ENCODE data around the gene KCNH5. TPM values are rescaled to one million over a fixed set of nuclear protein-coding genes. Genes with fewer than 3 reads are reported as not detected.

The KCNH5 gene
- total RNA-seq, 1 experiment from 2014 or later: not detected

DNA sequence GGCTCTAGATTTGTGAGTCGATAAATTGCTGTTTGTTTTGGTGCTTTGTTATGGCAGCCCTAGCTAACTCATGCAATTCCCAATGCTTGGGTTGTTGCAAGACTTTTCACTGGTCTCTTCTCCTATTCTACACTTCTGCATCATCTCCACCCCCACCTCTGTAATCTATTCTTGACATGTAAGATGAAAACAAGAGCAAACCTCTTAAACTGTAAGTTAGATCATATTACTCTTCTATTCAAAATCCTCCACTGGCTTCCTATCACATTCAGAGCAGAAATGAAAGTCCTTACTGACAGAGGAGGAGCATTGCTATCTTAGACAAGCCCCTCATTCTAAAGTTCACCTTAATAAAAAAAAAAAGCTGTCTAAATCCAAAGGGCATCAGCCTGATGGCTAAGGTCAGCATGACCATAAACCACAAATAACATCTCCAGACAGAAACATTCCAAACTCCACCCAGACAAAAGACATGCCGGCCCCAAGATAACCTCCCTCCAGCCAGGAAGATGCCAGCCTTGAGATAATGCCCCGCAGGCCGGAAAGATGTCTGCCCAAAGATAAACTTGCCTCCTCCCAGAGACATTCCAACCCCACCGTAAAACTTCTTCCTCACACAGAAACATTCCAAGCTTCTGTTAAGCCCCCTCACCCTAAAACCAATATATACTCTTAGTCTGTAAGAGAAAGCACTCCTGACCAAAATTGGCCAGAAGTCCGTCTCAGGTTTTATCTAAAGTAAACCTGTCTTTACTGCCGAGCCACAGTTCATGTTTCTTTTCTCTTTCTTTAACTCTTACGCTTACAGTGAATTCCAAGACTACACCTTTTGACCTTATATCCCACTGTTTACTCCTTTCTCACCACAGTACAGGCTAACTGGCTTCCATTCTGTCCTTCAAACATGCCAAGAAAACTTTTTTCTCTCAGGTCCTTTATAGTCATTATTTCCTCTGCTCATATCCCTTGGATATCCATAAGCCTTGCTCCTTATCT lies 308.9 kb downstream of the KCNH5 start:
- Histone ChIP-seq H3K4me1 (replicated peaks) (peaks cover 13% of the 10 kb centered on the region), H3K36me3 (no peaks in the 10 kb centered on the region), H3K27me3 (replicated peaks) (no peaks in the 10 kb centered on the region), H3K4me3 (no peak overlapping the region), H3K9me3 (replicated peaks) (no peaks in the 10 kb centered on the region), H3K27ac (peak overlapping the region; percentile 49; the same call in 1 of the 2 replicates)
- peak; percentile 26 to 39 for DNase-seq (ENCODE audit: low read depth in 1 of 2, low spot score in 2 of 2)

DNA sequence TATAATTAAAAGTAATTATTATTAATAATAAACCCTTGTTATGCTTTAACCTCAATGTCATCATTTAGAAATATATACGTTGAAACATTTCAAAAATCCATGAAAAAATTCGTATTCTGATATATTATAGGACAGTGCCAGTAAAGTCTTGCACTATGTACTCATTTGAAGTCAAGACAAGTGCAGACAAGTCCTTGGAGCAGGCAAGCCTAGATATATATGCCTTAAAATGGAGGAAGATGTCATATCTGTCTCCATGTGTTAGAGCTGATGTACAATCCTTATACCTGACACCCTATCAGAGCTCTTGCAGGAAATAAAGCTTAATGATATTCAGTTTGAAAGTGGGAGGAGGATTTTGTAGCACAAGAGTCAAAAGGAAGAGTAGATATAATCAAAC lies 310.4 kb downstream of the KCNH5 start:
- Histone ChIP-seq H3K27me3 (replicated peaks) (no peaks in the 10 kb centered on the region), H3K4me1 (replicated peaks) (peaks cover 13% of the 10 kb centered on the region), H3K27ac (no peak overlapping the region), H3K4me3 (no peak overlapping the region), H3K9me3 (replicated peaks) (no peaks in the 10 kb centered on the region), H3K36me3 (no peaks in the 10 kb centered on the region)
- DNase-seq (ENCODE audit: low read depth in 1 of 2, low spot score in 2 of 2): no peak

DNA sequence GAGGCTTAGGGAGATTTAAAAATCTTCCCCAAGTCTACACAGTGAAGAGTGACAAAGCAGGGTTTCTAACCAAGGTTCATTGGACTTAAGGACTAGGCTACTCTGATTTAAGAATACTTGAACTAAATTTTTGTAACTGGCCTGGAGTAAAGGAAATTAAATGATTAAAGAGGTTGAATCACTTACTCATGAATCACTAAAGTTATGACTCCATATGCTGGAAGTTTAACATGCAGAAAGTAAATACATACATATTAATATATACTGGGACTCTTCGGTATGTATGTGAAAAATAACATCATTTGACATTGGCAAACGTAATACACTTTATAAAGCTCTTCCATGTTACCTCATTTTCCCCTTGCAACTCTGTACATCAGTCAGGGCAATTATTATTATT lies 322.9 kb downstream of the KCNH5 start:
- Histone ChIP-seq H3K9me3 (replicated peaks) (no peaks in the 10 kb centered on the region), H3K27me3 (replicated peaks) (no peaks in the 10 kb centered on the region), H3K4me1 (replicated peaks) (no peaks in the 10 kb centered on the region), H3K4me3 (no peak overlapping the region), H3K27ac (no peak overlapping the region), H3K36me3 (no peaks in the 10 kb centered on the region)
- DNase-seq (ENCODE audit: low read depth in 1 of 2, low spot score in 2 of 2): no peak

DNA sequence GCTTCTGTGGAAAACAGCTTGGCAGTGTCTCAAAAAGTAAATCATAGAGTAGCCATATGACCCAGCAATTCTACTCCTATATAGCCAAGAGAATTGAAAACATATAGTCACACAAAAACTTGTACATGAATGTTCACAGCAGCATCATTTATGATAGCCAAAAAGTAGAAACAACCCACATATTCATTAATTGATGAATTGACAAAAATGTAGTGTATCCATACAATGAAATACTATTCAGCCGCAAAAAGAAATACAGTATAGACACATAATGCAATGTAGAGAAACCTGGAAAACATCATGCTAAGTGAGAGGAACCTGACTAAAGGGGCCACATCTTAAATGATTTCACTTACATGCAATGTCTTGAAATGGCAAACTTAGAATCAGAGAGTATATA lies 326.6 kb downstream of the KCNH5 start:
- H3K27ac ChIP-seq: no peak overlapping the region
- no peak overlapping the region for H3K4me3 ChIP-seq
- no peak for DNase-seq (ENCODE audit: low read depth in 1 of 2, low spot score in 2 of 2)
- no peaks in the 10 kb centered on the region for H3K36me3 ChIP-seq
- no peaks in the 10 kb centered on the region for H3K4me1 ChIP-seq (replicated peaks)
- no peaks in the 10 kb centered on the region for H3K27me3 ChIP-seq (replicated peaks)
- H3K9me3 ChIP-seq (replicated peaks): no peaks in the 10 kb centered on the region

DNA sequence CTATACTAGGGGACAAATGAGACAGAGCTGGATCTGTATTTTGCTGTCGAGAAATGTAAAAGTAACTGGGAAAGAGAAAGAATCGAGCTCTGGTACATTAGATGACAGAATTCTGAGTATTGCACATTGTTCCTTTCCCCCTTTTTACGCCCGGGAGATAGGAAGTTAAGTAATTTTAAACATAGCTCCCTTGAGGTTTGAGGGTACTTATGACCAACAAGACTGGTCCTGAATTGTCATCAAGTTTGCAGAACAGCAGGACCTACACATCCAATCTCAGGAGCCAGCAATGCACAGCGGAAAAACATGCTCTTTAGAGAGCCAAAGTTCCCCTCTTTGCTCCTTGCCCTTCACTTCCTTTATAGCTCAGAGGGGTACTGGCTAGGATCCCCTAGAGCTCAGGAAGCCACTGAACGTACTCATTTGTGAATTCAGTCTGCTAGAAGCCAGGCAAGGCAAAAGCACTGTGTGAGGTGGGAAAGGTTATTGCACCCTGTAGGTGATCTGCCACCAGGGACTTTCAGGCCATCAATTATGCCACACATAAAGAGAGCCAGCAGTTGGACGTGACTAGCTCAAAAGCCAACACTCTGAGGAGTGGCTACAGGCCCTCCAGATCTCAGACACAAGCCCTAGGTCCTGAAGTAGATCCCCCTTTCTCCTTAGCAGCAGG lies 333.8 kb downstream of the KCNH5 start:
- H3K4me1 ChIP-seq (replicated peaks): no peaks in the 10 kb centered on the region
- no peak overlapping the region for H3K4me3 ChIP-seq
- H3K27ac ChIP-seq: no peak overlapping the region
- no peak for DNase-seq (ENCODE audit: low read depth in 1 of 2, low spot score in 2 of 2)
- H3K27me3 ChIP-seq (replicated peaks): no peaks in the 10 kb centered on the region
- no peaks in the 10 kb centered on the region for H3K9me3 ChIP-seq (replicated peaks)
- H3K36me3 ChIP-seq: no peaks in the 10 kb centered on the region

DNA sequence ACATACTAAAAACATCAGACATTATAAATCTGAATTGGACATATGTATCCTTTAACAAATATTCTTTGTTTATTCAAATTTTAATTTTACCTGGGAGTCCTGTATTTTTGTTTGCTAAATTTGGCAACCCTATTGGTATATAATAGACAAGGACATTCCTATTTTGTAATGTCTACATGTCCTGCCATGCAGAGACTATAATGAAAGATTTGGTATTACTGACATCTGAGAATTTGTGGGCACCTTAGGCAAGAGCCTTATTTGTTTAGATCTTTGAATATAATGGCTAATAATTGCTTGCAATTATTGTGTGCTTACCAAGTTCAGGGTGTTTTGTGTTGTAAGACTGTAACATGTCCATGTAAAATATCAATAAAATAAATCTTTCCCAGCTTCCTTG lies 334.4 kb downstream of the KCNH5 start:
- Histone ChIP-seq H3K9me3 (replicated peaks) (no peaks in the 10 kb centered on the region), H3K4me3 (no peak overlapping the region), H3K36me3 (no peaks in the 10 kb centered on the region), H3K27ac (no peak overlapping the region), H3K27me3 (replicated peaks) (no peaks in the 10 kb centered on the region), H3K4me1 (replicated peaks) (no peaks in the 10 kb centered on the region)
- no peak for DNase-seq (ENCODE audit: low read depth in 1 of 2, low spot score in 2 of 2)

DNA sequence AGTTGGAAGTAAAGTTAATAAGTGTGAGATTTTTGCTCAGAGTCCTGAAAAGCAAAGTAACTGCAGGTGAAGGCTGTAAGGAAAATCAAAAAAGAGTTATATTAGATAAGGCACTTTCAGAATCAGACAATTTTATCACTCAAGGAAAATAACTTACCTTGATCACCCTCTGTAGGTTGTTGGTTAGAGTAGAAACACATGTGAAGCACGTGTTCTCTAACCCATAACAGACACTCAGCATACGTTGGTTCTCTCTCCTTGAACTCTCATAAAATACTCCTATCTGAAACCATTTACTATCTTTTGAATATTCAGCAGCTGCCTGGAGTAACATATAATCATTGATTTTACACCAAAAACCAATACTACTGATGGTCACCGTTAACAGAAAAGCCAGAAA lies 335.5 kb downstream of the KCNH5 start:
- no peak overlapping the region for H3K4me3 ChIP-seq

DNA sequence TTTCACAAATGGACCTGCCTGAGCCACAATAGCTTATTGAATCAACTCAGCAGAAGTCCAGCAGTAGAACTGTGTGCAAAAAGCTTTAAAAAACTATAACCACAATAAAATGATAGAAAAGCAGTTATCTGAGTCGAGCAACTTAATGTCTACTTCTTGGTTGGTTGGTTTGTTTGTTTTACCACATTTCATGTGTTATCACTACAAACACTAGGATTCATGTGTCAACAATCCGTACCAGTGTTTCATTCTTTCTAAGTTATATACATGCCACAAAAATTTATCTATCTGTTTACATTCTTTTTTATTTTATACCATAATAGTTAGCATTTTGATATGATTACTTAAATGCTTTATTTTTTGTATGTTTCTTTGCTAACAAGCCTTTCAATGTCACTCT lies 339.0 kb downstream of the KCNH5 start:
- H3K27me3 ChIP-seq (replicated peaks): no peaks in the 10 kb centered on the region
- H3K27ac ChIP-seq: no peak overlapping the region
- H3K9me3 ChIP-seq (replicated peaks): no peaks in the 10 kb centered on the region
- peak in 1 of 2 experiments; percentile 4 for DNase-seq (ENCODE audit: low read depth in 1 of 2, low spot score in 2 of 2)
- no peaks in the 10 kb centered on the region for H3K36me3 ChIP-seq
- no peak overlapping the region for H3K4me3 ChIP-seq
- 0 out of 2 replicates have a peak, but pooled peaks cover 2% of the 10 kb centered on the region for H3K4me1 ChIP-seq (replicated peaks)

More for the DNA sequence above, 335.5 kb downstream of the KCNH5 start:
- Histone ChIP-seq H3K36me3 (no peaks in the 10 kb centered on the region), H3K9me3 (replicated peaks) (no peaks in the 10 kb centered on the region), H3K4me1 (replicated peaks) (no peaks in the 10 kb centered on the region), H3K27ac (no peak overlapping the region), H3K27me3 (replicated peaks) (no peaks in the 10 kb centered on the region)
- no peak for DNase-seq (ENCODE audit: low read depth in 1 of 2, low spot score in 2 of 2)

DNA sequence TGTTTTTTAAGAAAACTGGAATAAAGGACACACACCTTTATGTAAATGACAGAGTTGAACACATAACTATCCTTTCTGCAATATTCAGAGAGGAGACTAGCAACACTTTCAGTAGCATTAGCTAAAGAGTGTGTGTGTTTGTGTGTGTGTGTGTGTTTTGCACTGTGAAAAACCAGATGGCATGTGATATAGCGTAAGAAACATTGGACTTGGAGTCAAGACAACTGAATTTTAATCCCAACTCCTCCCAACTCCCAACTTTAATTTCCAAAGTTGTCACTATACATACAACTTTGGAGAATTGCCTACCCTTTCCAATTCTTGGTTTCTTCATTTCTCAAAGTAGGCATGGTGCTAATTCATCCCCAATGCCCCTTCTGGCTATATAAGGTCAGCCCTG lies 347.8 kb downstream of the KCNH5 start:
- H3K27ac ChIP-seq: no peak overlapping the region
- H3K36me3 ChIP-seq: no peaks in the 10 kb centered on the region
- H3K4me1 ChIP-seq (replicated peaks): peaks cover 18% of the 10 kb centered on the region
- no peak overlapping the region for H3K4me3 ChIP-seq
- no peaks in the 10 kb centered on the region for H3K27me3 ChIP-seq (replicated peaks)
- H3K9me3 ChIP-seq (replicated peaks): no peaks in the 10 kb centered on the region
- no peak for DNase-seq (ENCODE audit: low read depth in 1 of 2, low spot score in 2 of 2)

DNA sequence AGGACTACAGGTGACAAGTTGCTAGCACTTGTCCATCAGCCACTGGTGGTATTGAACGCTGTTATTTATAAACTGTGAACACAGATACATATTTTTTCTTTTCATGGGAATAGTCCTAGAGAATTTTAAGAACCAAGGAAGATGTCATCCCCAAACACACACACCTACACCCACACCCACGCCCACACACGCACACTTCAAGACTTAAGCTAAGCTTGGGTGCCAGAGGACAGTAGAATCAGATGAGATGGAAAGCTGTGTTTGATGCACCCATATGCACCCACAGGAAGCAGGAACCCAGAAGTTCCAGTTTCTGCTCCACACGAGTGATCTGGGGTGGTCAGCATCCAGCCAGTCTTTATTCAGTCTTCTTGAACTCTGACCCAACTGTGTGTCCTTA lies 348.3 kb downstream of the KCNH5 start:
- H3K36me3 ChIP-seq: no peaks in the 10 kb centered on the region
- no peak for DNase-seq (ENCODE audit: low read depth in 1 of 2, low spot score in 2 of 2)
- no peak overlapping the region for H3K27ac ChIP-seq
- peaks cover 23% of the 10 kb centered on the region for H3K4me1 ChIP-seq (replicated peaks)
- H3K9me3 ChIP-seq (replicated peaks): no peaks in the 10 kb centered on the region
- no peaks in the 10 kb centered on the region for H3K27me3 ChIP-seq (replicated peaks)
- H3K4me3 ChIP-seq: no peak overlapping the region

DNA sequence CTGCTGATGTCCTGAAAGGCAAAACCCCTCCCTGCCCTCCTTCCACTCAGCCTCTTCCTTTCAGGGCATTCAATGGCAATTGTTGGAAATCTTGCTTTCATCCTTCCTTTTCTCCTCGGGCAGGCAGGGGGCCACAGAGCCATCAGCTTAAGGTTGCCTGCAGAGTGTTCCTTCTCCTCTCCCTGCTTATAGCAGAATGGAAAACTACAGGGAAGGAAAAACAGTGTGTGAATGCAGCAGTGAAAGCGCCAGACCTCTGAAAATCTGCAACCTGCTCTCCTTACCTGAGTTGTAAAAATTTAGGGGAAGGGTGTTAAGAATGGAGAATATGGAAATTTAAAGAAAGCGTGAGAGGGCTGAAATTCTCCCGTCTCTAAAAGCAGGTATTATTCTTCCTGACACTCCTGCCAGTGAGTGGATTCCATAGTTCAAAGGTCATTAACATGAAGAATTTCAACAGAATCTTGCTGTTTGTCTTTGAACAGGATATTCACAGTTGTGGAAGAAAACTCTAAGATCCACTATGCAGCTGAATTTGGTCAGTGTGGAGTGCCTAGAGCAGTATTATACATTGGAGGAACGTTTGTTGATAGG lies 348.8 kb downstream of the KCNH5 start:
- Histone ChIP-seq H3K4me1 (replicated peaks) (peaks cover 28% of the 10 kb centered on the region), H3K9me3 (replicated peaks) (no peaks in the 10 kb centered on the region), H3K27me3 (replicated peaks) (no peaks in the 10 kb centered on the region), H3K27ac (no peak overlapping the region), H3K4me3 (no peak overlapping the region), H3K36me3 (no peaks in the 10 kb centered on the region)
- DNase-seq (ENCODE audit: low read depth in 1 of 2, low spot score in 2 of 2): no peak

DNA sequence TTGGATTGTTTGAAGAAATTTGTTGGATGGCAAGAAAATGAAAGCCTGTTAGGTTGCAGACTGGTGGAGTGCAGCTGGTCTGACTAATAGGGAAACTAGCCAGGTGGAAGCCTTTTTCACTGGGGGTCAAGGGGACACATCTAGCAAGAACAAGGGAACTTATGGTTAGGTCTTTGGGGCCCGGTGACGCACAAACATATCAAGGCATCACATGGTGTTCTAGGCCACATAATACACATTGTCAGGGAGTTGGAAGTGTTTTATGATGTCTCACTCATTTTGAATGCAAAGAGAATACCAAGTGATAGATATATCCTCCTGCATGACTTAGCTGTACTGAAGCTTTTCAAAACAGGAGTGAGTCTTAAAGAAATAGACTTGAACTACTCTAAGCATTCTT lies 351.2 kb downstream of the KCNH5 start:
- H3K27ac ChIP-seq: peak overlapping the region; percentile 97
- no peaks in the 10 kb centered on the region for H3K36me3 ChIP-seq
- peaks cover 35% of the 10 kb centered on the region for H3K4me1 ChIP-seq (replicated peaks)
- DNase-seq (ENCODE audit: low read depth in 1 of 2, low spot score in 2 of 2): peak; percentile 28 to 52
- no peaks in the 10 kb centered on the region for H3K27me3 ChIP-seq (replicated peaks)
- no peaks in the 10 kb centered on the region for H3K9me3 ChIP-seq (replicated peaks)
- H3K4me3 ChIP-seq: no peak overlapping the region

DNA sequence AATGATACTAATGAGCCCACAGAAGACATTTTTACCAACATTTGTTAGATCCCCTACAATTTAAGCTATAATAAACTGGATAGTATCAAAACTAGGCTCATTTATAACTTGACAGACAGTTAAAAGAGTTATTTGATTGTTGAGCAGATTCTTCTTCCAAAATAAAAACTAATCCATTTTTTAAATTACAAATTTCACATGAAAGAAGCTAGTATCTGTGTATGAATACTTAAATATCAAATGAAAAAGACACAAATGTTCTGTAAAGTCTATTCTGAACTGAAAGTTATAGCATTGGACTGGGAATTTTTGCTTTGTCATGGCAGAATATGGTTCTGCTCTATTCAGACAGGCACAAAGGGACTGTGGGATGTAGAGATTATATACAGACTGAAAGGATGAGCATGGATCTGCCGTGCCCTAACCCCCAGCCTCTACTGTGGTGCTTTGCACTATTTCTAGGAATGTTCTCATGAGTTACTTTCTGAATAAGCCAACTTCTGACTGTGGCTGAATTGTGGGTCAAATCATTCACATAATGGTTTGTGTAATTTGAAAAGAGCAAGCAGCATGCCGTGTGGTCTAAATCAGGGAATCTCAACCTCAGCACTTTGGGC lies 352.7 kb downstream of the KCNH5 start:
- DNase-seq (ENCODE audit: low read depth in 1 of 2, low spot score in 2 of 2): peak in 1 of 2 experiments; percentile 60
- peak overlapping the region; percentile 97 for H3K27ac ChIP-seq
- peaks cover 35% of the 10 kb centered on the region for H3K4me1 ChIP-seq (replicated peaks)

More for the DNA sequence above, 352.7 kb downstream of the KCNH5 start:
- Histone ChIP-seq H3K4me3 (no peak overlapping the region), H3K27me3 (replicated peaks) (no peaks in the 10 kb centered on the region), H3K9me3 (replicated peaks) (no peaks in the 10 kb centered on the region), H3K36me3 (no peaks in the 10 kb centered on the region)

Data from SJSA1 (cell line).